ENCODE measurements around the gene ANO2.

The ANO2 gene

DNA sequence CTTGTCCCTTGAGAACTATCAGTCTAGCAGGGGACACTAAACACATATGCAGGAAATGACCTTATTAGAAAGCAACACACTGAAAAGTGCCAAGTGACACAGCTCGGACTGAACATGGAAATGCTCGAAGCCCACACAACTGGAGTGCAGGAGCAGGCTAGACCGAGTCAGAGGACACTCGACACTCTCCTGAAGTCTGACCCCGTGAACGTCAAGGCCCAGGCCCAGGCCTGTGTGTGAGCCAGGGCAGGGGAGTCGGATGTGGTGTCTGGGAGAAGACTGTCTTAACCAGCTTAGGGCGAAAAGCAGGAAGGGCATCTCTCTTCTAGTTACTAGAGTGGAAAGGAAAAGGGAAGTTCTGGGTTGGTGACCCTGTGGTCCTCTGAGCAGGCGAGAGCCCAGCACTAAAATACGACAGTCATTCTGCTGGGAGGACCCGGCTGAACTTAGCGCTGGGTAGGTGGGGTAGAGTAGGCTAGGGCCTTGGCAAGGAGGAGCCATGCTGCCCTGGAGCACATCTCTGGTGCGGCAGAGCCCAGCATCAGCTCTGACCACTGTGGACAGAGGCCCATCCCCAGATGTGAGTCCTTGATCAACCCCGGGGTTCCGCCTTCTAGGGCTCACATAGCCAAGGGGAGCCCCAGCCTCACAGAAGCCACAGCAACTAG is 420.2 kb downstream of the ANO2 start:
- Histone ChIP-seq H3K9ac (ENCODE audit: low read length) (no peak overlapping the region), H3K4me1 (ENCODE audit: control insufficient read depth, insufficient read depth, low read length) (no peaks in the 10 kb centered on the region), H3K4me3 (ENCODE audit: low read depth, low read length) (no peak overlapping the region), H3K27me3 (ENCODE audit: control insufficient read depth, insufficient read depth, low read length) (no peaks in the 10 kb centered on the region), H3K9me3 (ENCODE audit: control insufficient read depth, insufficient read depth, low read depth, low read length) (no peaks in the 10 kb centered on the region), H3K27ac (ENCODE audit: low read depth, low read length) (no peak overlapping the region), H3K36me3 (ENCODE audit: control insufficient read depth, insufficient read depth, low read length) (no peaks in the 10 kb centered on the region)

DNA sequence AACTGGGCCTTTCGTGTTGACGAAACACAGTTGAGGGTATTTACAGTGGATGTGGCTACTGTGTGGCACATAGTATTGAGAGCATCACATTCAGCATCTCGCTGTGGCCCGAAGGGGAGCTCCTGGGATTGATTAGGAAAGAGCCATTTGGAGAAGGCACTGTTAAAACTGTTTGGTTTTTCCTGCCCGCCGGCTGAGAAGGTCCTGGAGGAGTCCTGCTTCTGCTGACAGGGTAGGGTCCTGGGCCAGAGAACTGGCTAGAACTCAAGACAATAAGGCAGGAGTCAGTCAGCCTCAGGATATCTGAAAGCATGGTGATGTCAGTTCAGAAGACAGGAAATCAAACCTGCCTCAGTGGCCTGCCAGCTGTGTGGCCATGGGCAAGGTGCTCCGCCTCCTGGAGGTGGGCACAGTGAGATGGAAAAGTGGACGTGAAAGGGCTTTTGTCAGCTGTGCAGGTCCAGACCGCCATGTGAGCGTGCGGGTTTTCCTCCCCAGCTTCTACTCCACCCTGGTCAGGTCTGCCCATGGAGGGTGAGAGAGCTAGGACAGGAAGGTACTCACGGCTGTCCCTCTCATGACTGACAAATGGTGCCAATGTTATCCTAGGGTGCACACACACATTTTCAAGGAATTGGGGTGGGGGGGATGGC is 420.8 kb downstream of the ANO2 start:
- H3K27ac ChIP-seq (ENCODE audit: low read depth, low read length) = no peak overlapping the region
- H3K4me3 ChIP-seq (ENCODE audit: low read depth, low read length) = no peak overlapping the region
- no peaks in the 10 kb centered on the region for H3K4me1 ChIP-seq (ENCODE audit: control insufficient read depth, insufficient read depth, low read length)
- H3K9me3 ChIP-seq (ENCODE audit: control insufficient read depth, insufficient read depth, low read depth, low read length) = no peaks in the 10 kb centered on the region
- no peak overlapping the region for H3K9ac ChIP-seq (ENCODE audit: low read length)
- H3K36me3 ChIP-seq (ENCODE audit: control insufficient read depth, insufficient read depth, low read length) = no peaks in the 10 kb centered on the region
- no peaks in the 10 kb centered on the region for H3K27me3 ChIP-seq (ENCODE audit: control insufficient read depth, insufficient read depth, low read length)

DNA sequence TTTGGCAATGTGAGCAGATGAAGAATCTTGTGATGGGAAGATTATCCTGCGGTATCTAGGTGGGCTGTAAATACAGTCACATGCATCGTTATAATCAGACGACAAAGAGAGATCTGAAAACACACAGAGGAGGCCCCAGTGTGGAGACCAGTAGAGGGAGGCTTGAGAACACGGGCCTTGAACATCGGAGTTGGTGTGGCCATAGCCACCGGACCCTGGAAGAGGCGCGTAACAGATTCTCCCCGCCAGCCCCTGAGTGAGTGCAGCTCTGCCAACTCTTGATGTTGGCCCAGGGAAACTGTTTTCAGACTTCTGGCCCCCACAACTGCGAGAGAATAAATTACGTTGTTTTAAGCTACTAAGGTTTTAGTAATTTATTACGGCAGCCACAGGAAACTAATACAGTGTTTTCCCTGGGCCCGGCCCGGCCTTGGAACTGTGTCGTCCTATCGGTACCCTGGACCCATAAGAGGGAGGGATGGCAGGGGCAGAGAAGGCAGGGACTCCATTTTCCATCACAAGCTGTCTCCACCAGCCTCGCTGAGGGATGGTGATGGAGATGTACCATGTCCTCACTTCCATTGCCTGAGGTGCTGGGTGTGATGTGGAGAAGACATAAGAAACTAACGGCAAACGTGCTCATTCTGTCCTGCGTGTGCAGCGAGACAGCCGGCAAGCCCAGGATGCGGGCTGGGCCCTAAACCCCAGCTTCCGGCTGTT is 421.5 kb downstream of the ANO2 start:
- peaks cover 4% of the 10 kb centered on the region for H3K4me1 ChIP-seq (ENCODE audit: control insufficient read depth, insufficient read depth, low read length)
- H3K9me3 ChIP-seq (ENCODE audit: control insufficient read depth, insufficient read depth, low read depth, low read length) = no peaks in the 10 kb centered on the region
- no peak overlapping the region for H3K9ac ChIP-seq (ENCODE audit: low read length)
- no peak overlapping the region for H3K27ac ChIP-seq (ENCODE audit: low read depth, low read length)
- H3K4me3 ChIP-seq (ENCODE audit: low read depth, low read length) = no peak overlapping the region
- H3K36me3 ChIP-seq (ENCODE audit: control insufficient read depth, insufficient read depth, low read length) = no peaks in the 10 kb centered on the region
- no peaks in the 10 kb centered on the region for H3K27me3 ChIP-seq (ENCODE audit: control insufficient read depth, insufficient read depth, low read length)

DNA sequence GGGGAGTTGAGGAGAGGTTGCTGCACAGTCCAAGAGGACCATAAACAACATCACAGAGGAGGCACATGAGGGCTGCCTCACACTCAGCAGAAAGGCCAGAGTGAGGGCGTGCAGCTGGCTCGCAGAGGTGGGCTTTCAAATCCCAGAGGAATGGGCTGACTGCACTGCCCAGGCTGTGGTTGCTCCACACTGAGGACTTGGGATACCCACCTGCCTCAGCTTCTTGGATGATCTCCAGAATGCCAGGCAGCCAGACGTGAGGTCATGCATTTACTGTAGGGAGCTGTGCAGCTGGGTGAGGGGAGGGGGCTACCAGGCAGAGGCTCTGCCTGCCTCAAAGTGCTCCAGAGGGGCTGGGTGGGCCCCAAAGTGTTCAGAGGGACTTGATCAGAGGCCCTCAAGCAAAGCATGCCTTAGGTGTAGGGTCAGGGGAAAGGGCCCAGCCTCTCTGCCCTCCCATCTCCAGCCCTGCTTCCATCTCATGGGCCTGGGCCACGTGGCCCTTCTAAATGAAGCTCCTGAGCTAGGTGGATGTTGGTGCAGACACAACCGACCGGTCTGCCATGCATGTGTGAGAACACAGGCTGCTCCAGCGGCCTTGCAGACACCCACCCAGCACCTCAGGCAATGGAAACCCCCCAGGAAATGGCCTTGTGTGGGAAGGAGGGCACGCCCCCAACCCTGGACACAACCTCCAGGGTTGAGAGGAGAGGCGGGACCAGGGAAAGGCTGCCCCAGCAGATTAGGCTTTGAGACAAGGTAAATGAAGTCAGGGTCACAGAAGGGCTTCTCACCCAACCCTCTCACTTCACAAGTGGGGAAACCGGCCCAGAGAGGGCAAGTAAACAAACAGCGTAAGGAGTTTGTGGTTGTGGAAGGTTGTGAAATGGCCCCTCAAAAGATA is 422.4 kb downstream of the ANO2 start:
- H3K4me3 ChIP-seq (ENCODE audit: low read depth, low read length) = no peak overlapping the region
- no peak overlapping the region for H3K9ac ChIP-seq (ENCODE audit: low read length)
- H3K27me3 ChIP-seq (ENCODE audit: control insufficient read depth, insufficient read depth, low read length) = no peaks in the 10 kb centered on the region
- no peaks in the 10 kb centered on the region for H3K9me3 ChIP-seq (ENCODE audit: control insufficient read depth, insufficient read depth, low read depth, low read length)
- H3K27ac ChIP-seq (ENCODE audit: low read depth, low read length) = no peak overlapping the region
- H3K4me1 ChIP-seq (ENCODE audit: control insufficient read depth, insufficient read depth, low read length) = peaks cover 9% of the 10 kb centered on the region
- H3K36me3 ChIP-seq (ENCODE audit: control insufficient read depth, insufficient read depth, low read length) = no peaks in the 10 kb centered on the region

DNA sequence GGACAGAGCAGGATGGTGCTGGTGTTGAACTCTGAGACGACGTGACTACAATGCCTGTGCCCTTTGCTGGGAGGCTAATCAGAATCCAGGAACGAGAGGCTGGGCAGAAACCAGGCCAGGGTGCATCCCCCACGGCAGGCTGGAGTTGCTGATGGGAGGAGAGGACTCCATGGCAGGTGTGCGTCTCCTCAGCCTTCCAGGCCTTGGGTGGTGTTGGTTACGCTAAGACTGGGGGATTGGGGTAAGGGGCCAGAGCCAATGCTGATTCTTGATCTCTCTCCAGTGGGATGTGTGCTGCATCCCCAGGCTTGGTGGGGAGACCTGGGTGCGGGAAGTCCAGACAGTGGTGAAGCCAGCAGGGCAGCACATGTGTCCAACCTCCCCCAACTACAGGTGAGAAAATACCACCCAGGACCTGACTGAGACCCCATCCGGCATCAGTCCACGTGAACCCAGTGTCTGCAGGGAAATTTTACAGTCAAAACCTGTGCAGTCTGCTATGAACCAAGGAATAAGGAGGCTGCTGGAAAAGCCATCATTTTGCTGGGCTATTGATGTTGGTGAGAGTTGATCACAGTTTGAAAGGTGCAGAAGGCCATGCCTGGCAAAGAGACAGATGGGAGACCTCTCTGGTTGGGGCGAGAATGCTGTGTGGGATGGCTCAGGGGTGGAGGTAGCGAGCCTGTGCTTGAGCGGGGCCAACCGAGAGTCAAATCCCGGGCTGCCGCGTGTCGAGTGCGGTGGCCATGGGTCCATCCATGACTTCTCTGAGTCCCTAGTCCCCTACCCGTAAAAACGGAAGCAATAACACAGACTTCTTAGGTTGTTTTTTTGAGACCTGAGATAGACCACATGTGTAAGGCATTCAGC is 423.4 kb downstream of the ANO2 start:
- H3K27ac ChIP-seq (ENCODE audit: low read depth, low read length) = no peak overlapping the region
- no peaks in the 10 kb centered on the region for H3K27me3 ChIP-seq (ENCODE audit: control insufficient read depth, insufficient read depth, low read length)
- no peaks in the 10 kb centered on the region for H3K36me3 ChIP-seq (ENCODE audit: control insufficient read depth, insufficient read depth, low read length)
- no peaks in the 10 kb centered on the region for H3K9me3 ChIP-seq (ENCODE audit: control insufficient read depth, insufficient read depth, low read depth, low read length)
- H3K9ac ChIP-seq (ENCODE audit: low read length) = no peak overlapping the region
- H3K4me3 ChIP-seq (ENCODE audit: low read depth, low read length) = no peak overlapping the region
- H3K4me1 ChIP-seq (ENCODE audit: control insufficient read depth, insufficient read depth, low read length) = peaks cover 14% of the 10 kb centered on the region

DNA sequence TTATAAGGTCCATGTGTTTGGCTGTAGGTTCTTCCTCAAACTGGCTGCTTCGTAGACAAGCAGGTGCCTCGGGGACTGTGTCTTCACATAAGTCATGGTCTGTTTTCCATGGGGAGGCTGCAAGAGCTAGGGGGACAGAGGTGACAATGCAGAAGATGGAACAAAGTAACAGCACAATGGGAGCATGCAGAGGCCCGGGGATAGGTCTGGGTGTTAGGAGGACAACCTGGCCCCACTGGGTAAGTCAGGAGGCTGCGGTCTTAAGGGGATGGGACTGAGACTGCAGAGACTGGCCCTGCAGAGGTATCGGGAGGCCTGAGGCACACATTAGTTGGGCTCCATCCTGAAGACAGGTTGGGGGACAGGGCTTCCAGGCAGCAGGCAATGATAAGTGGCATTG is 424.2 kb downstream of the ANO2 start:
- Histone ChIP-seq H3K4me3 (ENCODE audit: low read depth, low read length) (no peak overlapping the region), H3K27me3 (ENCODE audit: control insufficient read depth, insufficient read depth, low read length) (no peaks in the 10 kb centered on the region), H3K27ac (ENCODE audit: low read depth, low read length) (no peak overlapping the region), H3K9ac (ENCODE audit: low read length) (no peak overlapping the region), H3K4me1 (ENCODE audit: control insufficient read depth, insufficient read depth, low read length) (peaks cover 17% of the 10 kb centered on the region), H3K9me3 (ENCODE audit: control insufficient read depth, insufficient read depth, low read depth, low read length) (no peaks in the 10 kb centered on the region), H3K36me3 (ENCODE audit: control insufficient read depth, insufficient read depth, low read length) (no peaks in the 10 kb centered on the region)

DNA sequence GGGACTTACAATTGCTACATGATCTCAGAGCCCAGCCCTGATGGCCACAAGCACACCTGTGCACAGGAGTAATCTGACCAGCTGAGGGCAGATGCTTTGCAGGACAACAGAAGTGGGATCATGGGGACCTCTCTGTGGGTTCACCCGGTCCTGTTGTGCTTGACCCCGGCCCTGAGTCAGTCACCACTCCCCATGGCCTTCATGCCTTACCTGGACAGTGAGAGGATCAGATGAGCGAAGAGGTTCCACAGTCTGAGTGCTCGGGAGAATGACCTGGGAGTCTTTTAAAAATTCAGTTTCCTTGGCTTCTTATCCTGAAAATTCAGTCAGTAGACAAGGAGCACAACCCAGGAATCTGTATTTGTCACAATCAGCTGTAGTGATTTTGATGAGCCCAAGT is 425.0 kb downstream of the ANO2 start:
- no peaks in the 10 kb centered on the region for H3K9me3 ChIP-seq (ENCODE audit: control insufficient read depth, insufficient read depth, low read depth, low read length)
- H3K4me3 ChIP-seq (ENCODE audit: low read depth, low read length) = no peak overlapping the region
- no peak overlapping the region for H3K27ac ChIP-seq (ENCODE audit: low read depth, low read length)
- no peaks in the 10 kb centered on the region for H3K27me3 ChIP-seq (ENCODE audit: control insufficient read depth, insufficient read depth, low read length)
- no peak overlapping the region for H3K9ac ChIP-seq (ENCODE audit: low read length)
- no peaks in the 10 kb centered on the region for H3K36me3 ChIP-seq (ENCODE audit: control insufficient read depth, insufficient read depth, low read length)
- H3K4me1 ChIP-seq (ENCODE audit: control insufficient read depth, insufficient read depth, low read length) = peaks cover 17% of the 10 kb centered on the region

DNA sequence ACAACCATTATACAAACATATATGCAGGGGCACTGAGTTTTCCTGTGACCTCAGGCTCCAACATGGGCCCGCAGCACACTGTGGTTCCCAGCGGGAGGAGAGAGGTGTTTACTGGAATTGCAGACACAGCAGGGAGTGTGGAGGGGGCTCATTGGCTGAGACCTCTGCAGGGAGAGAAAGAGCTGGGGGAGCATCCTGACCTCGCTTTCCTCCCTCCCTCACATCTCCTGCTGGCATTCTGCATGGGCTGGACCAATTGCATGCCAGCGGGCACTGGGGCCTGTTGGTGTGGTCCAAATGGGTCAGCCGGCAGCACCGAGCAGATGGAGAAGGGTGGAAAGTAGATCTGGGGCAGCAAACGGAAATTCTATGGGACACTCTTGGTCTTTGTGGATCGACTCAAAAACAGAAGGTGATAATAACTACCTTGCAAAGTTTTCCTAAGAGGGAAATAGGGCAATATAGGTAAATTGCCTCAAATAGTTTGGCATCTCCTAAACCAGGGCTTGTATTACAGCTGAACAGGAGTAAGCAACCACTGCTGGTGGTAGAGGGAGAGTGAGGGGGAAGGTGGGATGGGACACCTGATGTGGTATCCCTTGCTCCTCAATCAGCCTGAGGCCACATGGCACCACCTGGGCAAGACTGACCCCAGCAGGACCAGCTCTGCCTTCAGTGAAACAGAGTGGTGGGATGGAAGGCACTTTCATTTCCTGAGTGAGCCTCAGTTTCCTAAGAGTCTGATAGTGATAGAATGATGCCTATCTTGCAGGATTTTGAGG is 426.3 kb downstream of the ANO2 start:
- no peak overlapping the region for H3K4me3 ChIP-seq (ENCODE audit: low read depth, low read length)
- H3K9me3 ChIP-seq (ENCODE audit: control insufficient read depth, insufficient read depth, low read depth, low read length) = no peaks in the 10 kb centered on the region
- no peaks in the 10 kb centered on the region for H3K27me3 ChIP-seq (ENCODE audit: control insufficient read depth, insufficient read depth, low read length)

DNA sequence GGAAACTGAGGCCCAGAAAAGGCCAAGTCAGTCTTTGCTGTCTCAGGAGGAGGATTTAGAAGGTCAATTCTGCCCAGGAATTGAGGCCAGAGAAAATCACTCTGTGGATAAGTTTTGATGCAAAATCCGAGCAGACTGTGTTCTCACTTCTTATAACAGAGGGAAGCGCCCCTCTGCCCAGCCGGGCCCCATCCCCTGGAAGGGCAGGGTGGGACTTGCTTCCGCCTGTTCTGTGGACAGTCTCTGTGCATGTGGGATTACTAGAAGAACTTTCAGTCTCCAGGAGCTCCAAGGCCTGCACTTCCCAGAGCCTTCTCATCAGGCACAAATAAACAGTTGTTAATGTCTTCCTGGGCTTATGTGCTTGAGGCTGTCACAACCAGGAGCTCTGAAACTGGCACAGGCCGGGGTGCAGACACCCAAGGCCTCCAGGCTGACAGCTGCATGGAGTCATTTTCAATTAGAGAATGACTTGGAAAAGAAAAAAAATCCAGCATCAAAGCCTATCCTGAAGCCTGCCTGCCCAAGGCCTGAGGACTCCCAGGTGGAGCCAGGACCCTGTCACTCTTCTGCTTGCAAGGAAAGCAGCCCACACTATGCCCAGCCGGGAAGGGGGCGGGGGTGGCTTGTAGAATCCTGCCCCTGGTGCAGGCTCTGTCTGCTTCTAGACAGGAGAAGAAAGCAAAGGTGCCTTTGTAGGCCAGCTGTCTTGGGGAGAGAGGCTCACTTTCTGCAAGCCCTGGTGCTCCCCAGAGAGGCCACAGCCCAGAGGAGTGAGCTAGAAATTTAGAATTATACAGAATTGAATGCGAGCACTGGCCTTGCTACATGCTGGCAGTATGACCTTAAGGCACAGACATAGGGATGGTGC is 428.5 kb downstream of the ANO2 start:
- no peak overlapping the region for H3K27ac ChIP-seq (ENCODE audit: low read depth, low read length)
- H3K4me3 ChIP-seq (ENCODE audit: low read depth, low read length) = no peak overlapping the region
- peaks cover 30% of the 10 kb centered on the region for H3K4me1 ChIP-seq (ENCODE audit: control insufficient read depth, insufficient read depth, low read length)
- no peaks in the 10 kb centered on the region; the same call in 1 of the 2 replicates for H3K27me3 ChIP-seq (ENCODE audit: control insufficient read depth, insufficient read depth, low read length)
- no peaks in the 10 kb centered on the region for H3K9me3 ChIP-seq (ENCODE audit: control insufficient read depth, insufficient read depth, low read depth, low read length)
- no peaks in the 10 kb centered on the region for H3K36me3 ChIP-seq (ENCODE audit: control insufficient read depth, insufficient read depth, low read length)
- H3K9ac ChIP-seq (ENCODE audit: low read length) = no peak overlapping the region

More for the DNA sequence above, 426.3 kb downstream of the ANO2 start:
- no peak overlapping the region for H3K27ac ChIP-seq (ENCODE audit: low read depth, low read length)
- no peak overlapping the region for H3K9ac ChIP-seq (ENCODE audit: low read length)
- H3K4me1 ChIP-seq (ENCODE audit: control insufficient read depth, insufficient read depth, low read length) = peaks cover 17% of the 10 kb centered on the region
- no peaks in the 10 kb centered on the region for H3K36me3 ChIP-seq (ENCODE audit: control insufficient read depth, insufficient read depth, low read length)

Data from HUES6 (cell line).